HUES48 (cell line): ENCODE results near the gene THSD4.
"Not testable (repeated sequence)": the region's sequence is repeated elsewhere in the genome, so short reads cannot be mapped to it uniquely, and the experiment has no call there.

Source experiments
- H3K27ac ChIP-seq: one replicate; pipeline ENCODE4 v1.7.0; 2013; ENCODE audit warnings: low read depth, low read length, inconsistent platforms
- H3K27me3 ChIP-seq: 2 replicates; pipeline ENCODE4 v1.6.1; 2013; ENCODE audit warnings: mild to moderate bottlenecking, low read length; ENCODE audit not compliant: control insufficient read depth, insufficient read depth
- H3K36me3 ChIP-seq: 2 replicates; pipeline ENCODE4 v1.6.1; 2013; ENCODE audit warnings: low read length; ENCODE audit not compliant: control insufficient read depth, insufficient read depth
- H3K4me1 ChIP-seq: 2 replicates; pipeline ENCODE4 v1.6.1; 2013; ENCODE audit warnings: mild to moderate bottlenecking, low read length; ENCODE audit not compliant: control insufficient read depth, insufficient read depth
- H3K4me3 ChIP-seq: 2 replicates; pipeline ENCODE4 v1.5.1; 2013; ENCODE audit warnings: mild to moderate bottlenecking, low read depth, low read length
- H3K9ac ChIP-seq: 2 replicates; pipeline ENCODE4 v1.6.1; 2013; ENCODE audit warnings: mild to moderate bottlenecking, low read depth, low read length, moderate library complexity
- H3K9me3 ChIP-seq: 2 replicates; pipeline ENCODE4 v1.6.1; 2013; ENCODE audit warnings: low read length; ENCODE audit not compliant: control insufficient read depth, insufficient read depth

THSD4 gene

DNA sequence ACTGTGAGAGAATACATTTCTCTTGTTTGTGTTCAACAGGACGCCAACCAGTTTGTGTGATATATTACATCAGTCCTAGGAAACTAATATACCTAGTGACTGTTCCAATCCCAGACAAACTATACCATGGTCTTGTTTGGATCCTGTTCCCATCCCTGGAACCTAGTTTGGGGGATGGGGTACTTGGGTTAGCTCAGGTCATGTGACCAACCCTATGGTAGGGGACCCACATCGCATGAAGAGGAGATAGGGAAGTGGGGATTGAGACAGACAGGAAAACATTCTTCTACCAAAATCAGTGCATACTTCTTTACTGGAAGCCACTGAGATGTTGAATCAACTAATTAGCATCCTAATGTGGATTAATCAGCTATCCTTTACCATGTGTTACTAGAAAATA is 146.1 kb downstream of the THSD4 start:
- Histone ChIP-seq H3K9me3 (peaks cover 7% of the 10 kb centered on the region; the same call in 1 of the 2 replicates), H3K4me3 (no peak overlapping the region), H3K9ac (no peak overlapping the region), H3K4me1 (peaks cover 6% of the 10 kb centered on the region; the same call in 1 of the 2 replicates), H3K27ac (no peak overlapping the region), H3K27me3 (no peaks in the 10 kb centered on the region), H3K36me3 (no peaks in the 10 kb centered on the region)

DNA sequence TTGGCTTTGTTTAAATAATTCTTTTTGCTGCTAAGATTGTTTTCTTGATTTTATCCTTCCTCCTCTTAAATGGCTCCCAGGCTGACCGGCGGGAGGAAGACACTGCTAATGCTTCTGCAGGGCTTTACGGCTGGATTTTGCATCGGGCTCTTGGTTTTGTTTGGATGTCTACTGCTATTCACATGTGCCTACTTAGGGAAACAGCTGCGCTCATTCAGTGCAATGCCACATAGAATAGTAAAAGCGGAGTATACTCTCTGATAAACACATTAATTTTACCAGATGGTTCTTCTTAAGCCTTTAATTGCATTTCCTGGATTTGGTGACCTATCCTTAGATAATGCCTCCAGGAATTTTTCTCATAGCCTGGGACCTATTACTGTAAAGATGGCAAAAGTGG is 146.6 kb downstream of the THSD4 start:
- no peaks in the 10 kb centered on the region for H3K27me3 ChIP-seq
- H3K36me3 ChIP-seq = no peaks in the 10 kb centered on the region
- no peak overlapping the region for H3K9ac ChIP-seq
- H3K4me1 ChIP-seq = peaks cover 6% of the 10 kb centered on the region; the same call in 1 of the 2 replicates
- no peak overlapping the region for H3K4me3 ChIP-seq
- no peak overlapping the region for H3K27ac ChIP-seq
- H3K9me3 ChIP-seq = peaks cover 7% of the 10 kb centered on the region; the same call in 1 of the 2 replicates

DNA sequence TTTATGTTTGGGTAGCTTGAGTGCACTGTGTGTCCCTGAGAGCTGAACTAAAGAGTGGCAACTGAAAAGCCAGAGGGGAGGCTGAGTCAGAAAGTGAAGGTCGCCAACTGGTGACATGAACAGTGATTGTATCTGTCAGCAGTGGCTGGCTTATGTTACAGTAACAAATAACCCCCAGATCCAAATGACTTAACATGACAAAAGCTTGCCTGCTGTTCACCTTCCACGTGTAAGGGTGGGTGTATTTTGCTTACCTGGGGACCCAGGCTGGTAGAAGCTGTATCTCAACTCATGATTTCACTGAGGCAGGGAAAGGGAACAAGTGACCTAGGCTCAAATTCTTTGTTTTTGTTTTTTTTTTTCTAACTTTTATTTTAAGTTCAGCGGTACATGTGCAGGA is 147.3 kb downstream of the THSD4 start:
- Histone ChIP-seq H3K27me3 (no peaks in the 10 kb centered on the region), H3K4me3 (no peak overlapping the region), H3K4me1 (peaks cover 6% of the 10 kb centered on the region; the same call in 1 of the 2 replicates), H3K9ac (no peak overlapping the region), H3K9me3 (peaks cover 7% of the 10 kb centered on the region; the same call in 1 of the 2 replicates), H3K27ac (no peak overlapping the region), H3K36me3 (no peaks in the 10 kb centered on the region)

DNA sequence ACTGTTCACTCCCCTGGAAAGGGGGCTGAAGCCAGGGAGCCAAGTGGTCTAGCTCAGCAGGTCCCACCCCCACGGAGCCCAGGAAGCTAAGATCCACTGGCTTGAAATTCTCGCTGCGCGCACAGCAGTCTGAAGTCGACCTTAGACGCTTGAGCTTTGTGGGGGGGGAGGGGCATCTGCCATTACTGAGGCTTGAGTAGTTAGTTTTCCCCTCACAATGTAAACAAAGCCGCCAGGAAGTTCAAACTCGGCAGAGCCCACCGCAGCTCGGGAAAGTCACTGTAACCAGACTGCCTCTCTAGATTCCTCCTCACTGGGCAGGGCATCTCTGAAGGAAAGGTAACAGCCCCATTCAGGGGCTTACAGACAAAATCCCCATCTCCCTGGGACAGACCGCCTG is 150.3 kb downstream of the THSD4 start:
- H3K4me3 ChIP-seq, H3K4me1 ChIP-seq, H3K36me3 ChIP-seq, H3K27me3 ChIP-seq, H3K27ac ChIP-seq, H3K9me3 ChIP-seq, H3K9ac ChIP-seq: not testable (repeated sequence)

DNA sequence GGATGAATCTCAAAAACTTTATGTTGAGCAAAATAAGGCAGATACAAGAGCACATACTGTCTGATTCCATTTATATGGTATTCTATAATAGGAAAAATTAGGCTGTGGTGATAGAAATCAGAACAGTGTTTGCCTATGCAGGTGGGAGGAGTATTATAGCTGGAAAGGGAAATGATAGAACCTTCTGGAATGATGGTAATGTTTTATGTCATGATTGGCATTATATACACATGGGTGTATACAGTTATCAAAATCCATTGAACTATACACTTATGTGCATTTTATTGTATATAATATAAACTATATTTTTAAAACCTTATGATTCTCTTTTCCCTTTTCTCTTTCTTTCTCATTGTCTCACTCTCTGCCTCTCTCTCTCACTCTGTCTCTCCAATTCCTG is 156.1 kb downstream of the THSD4 start:
- no peak overlapping the region for H3K27ac ChIP-seq
- H3K36me3 ChIP-seq = no peaks in the 10 kb centered on the region
- no peaks in the 10 kb centered on the region for H3K27me3 ChIP-seq
- no peaks in the 10 kb centered on the region for H3K9me3 ChIP-seq
- 0 out of 2 replicates have a peak, but pooled peaks cover 4% of the 10 kb centered on the region for H3K4me1 ChIP-seq
- H3K4me3 ChIP-seq = no peak overlapping the region
- no peak overlapping the region for H3K9ac ChIP-seq

DNA sequence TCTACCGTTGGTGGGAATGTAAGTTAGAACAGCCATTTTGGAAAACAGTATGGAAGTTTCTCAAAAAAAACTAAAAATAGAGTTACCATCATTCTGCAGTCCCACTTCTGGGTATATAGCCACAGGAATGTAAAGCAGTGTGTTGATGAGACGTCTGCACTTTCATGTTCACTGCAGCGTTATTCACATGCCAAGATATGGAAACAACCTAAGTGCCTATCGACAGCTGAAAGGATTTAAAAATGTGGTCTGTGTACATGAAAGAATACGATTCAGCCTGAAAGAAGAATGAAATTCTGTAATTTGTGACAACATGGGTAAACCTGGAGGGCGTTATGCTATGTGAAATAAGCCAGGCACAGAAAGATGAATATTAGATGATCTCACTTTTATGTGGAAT is 157.7 kb downstream of the THSD4 start:
- Histone ChIP-seq H3K4me3 (no peak overlapping the region), H3K27ac (no peak overlapping the region), H3K9ac (no peak overlapping the region), H3K27me3 (no peaks in the 10 kb centered on the region), H3K9me3 (no peaks in the 10 kb centered on the region), H3K4me1 (0 out of 2 replicates have a peak, but pooled peaks cover 4% of the 10 kb centered on the region), H3K36me3 (no peaks in the 10 kb centered on the region)

DNA sequence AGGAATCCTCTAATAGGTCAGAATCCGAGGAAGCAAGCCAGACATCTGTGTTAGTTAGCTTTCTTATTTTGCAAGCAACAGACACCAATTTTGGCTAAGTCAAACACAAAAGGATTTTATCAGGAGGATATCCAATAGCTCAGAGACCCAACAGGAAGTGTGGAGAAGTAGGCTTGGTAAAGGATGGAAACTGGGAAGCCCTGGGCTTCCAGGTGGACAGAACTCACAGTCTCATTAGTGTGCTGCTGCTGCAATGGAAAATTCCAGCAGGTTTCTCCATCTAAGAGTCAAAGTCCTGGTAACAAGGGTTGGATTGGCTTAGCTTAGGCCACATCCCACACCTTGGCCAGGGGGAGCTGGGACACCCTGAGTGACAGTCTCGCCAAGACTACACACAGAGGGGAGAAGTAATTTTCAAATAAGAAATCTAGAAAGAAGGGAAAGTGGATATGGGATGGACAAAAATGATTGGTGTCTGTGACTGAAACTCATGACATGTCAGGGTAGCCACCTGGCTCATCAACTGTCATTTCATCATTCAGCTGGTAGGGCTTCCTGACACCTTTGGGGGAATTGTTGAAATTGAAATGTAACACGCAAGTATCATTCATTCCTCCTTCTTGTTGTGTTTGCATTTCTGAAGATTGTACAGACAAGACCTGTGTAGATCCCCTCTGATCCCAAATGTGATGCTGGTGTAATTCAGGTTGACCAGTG is 158.6 kb downstream of the THSD4 start:
- Histone ChIP-seq H3K4me1 (0 out of 2 replicates have a peak, but pooled peaks cover 4% of the 10 kb centered on the region), H3K9ac (no peak overlapping the region), H3K36me3 (no peaks in the 10 kb centered on the region), H3K27ac (no peak overlapping the region), H3K9me3 (no peaks in the 10 kb centered on the region), H3K27me3 (no peaks in the 10 kb centered on the region), H3K4me3 (no peak overlapping the region)

DNA sequence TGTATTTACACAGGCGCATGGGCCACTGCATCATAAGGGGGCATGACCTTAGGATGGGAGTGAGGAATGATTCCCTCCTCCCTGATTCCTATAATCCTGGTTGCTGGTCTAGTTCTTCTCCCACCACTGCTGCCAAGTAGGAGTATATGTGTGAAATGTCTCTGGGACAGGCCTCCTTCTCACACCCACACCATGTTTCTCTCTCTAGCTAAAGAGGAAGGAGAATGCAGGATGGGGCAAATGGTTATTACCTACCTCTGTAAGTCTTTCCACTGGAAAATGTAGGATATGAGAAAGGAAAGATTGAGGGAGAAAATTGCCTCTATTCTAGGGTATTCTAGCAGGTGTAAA is 159.2 kb downstream of the THSD4 start:
- H3K4me3 ChIP-seq = no peak overlapping the region
- H3K36me3 ChIP-seq = no peaks in the 10 kb centered on the region
- H3K4me1 ChIP-seq = 0 out of 2 replicates have a peak, but pooled peaks cover 4% of the 10 kb centered on the region
- H3K9ac ChIP-seq = no peak overlapping the region
- no peaks in the 10 kb centered on the region for H3K9me3 ChIP-seq
- H3K27me3 ChIP-seq = no peaks in the 10 kb centered on the region
- H3K27ac ChIP-seq = no peak overlapping the region

DNA sequence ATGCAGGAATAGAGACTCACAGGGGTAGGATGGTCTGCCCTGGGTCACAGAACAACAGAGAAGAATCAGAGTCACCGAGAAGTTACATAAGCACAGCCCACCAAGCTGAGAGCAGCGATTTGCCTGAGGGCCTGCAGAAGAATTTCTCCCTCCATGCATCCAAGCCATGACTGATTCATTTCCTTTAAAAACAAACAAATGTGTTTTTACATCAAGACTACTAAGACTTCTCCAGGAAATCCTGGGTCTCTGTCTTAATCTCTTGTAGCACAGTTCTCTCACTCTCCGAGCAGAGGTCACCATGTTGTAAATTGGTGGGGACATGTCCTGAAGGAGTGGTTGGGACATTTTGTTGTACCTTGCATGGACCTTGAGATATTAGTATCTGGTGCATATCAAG is 159.8 kb downstream of the THSD4 start:
- H3K27me3 ChIP-seq = no peaks in the 10 kb centered on the region
- no peak overlapping the region for H3K4me3 ChIP-seq
- H3K9ac ChIP-seq = no peak overlapping the region
- 0 out of 2 replicates have a peak, but pooled peaks cover 4% of the 10 kb centered on the region for H3K4me1 ChIP-seq
- H3K27ac ChIP-seq = no peak overlapping the region
- no peaks in the 10 kb centered on the region for H3K36me3 ChIP-seq
- no peaks in the 10 kb centered on the region for H3K9me3 ChIP-seq

DNA sequence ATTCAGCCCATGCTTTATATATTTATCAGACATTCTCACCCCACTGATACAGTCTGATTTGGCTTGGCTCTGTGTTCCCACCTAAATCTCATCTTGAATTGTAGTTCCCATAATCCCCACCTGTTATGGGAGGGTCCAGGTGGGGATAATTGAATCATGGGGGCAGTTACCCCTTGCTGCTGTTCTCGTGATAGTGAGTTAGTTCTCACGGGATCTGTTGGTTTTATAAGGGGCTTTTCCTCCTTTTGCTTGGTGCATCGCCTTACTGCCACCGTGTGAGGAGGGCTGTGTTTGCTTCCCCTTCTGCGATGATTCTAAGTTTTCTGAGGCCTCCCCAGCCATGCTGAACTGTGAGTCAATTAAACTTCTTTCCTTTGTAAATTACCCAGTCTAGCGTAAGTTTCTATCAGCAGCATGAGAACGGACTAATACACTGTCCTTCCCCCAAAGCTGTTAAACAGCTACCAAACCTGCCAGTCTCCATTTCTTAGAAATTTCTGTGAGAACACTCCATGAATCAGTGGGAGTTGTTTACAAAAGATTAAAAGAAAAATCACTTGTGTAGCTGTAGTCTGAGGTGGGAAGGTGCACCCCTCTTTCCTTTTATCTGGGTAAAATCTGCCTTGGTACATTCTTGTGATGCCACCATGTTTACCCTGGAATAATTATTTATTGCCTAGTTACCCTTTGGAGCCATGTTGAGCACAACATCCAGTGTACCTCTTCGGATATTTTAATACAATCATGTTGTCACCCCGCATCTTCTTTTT is 160.5 kb downstream of the THSD4 start:
- no peaks in the 10 kb centered on the region for H3K36me3 ChIP-seq
- peaks cover 7% of the 10 kb centered on the region; the same call in 1 of the 2 replicates for H3K4me1 ChIP-seq
- H3K27ac ChIP-seq = no peak overlapping the region
- no peaks in the 10 kb centered on the region for H3K27me3 ChIP-seq
- no peak overlapping the region for H3K4me3 ChIP-seq
- no peaks in the 10 kb centered on the region for H3K9me3 ChIP-seq
- no peak overlapping the region for H3K9ac ChIP-seq

DNA sequence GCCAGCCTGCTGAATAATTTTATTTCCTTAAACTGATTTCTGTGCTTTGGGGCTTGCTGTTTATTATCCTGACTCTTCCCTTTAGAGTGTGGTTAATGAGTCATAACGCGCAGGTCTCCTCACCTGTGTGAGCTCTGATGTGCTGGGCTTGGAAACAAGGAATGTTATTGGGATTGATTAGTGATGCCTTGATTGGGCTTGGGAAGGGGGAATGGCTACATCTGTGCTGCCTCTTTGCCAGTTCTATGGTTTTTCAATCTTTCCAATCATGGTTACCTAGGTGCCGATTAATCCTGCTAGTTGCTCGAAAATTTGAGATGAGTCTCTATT is 161.0 kb downstream of the THSD4 start:
- Histone ChIP-seq H3K27ac (no peak overlapping the region), H3K9me3 (no peaks in the 10 kb centered on the region), H3K9ac (no peak overlapping the region), H3K27me3 (no peaks in the 10 kb centered on the region), H3K36me3 (no peaks in the 10 kb centered on the region), H3K4me3 (no peak overlapping the region), H3K4me1 (peaks cover 12% of the 10 kb centered on the region)
